K562 (cell line): ENCODE data around the gene MERTK. TPM values are rescaled to one million over a fixed set of nuclear protein-coding genes. Genes with fewer than 3 reads are reported as not detected.
A peak's percentile ranks its signal among the peaks of the same experiment; 100 is the strongest.

Experiments used
- CEBPB ChIP-seq: fragments of 450-650 bp; IDR thresholded peaks from 2 replicates; pipeline ENCODE4 v1.6.1; 2016; ENCODE audit warnings: missing genetic modification characterization, missing compliant biosample characterization
- CEBPG ChIP-seq, 3 experiments: fragments of 200-800 bp in 1 of 3; sonication (Bioruptor generic) in 1 of 3; sonication (generic) in 1 of 3; formaldehyde crosslinking in 1 of 3; IDR thresholded peaks in 2 of 3; conservative IDR thresholded peaks in 1 of 3; 2 replicates each; pipeline versions ENCODE4 v1.6.1 to v1.8.0; 2016 to 2022; ENCODE audit warnings: missing compliant biosample characterization in 2 of 3, missing genetic modification characterization in 2 of 3, mild to moderate bottlenecking in 1 of 3, missing genetic modification reagents in 1 of 3
- CHD1 ChIP-seq: fragments of 200-600 bp; sonication (generic); IDR thresholded peaks from one replicate; pipeline ENCODE4 v1.6.1; 2012; ENCODE audit warnings: mild to moderate bottlenecking, moderate library complexity, low read length, inconsistent platforms
- ETV1 ChIP-seq: fragments of 450-650 bp; conservative IDR thresholded peaks from 2 replicates; pipeline ENCODE4 v1.6.1; 2016; ENCODE audit warnings: missing genetic modification characterization, control low read depth, low read depth, missing compliant biosample characterization
- FOXM1 ChIP-seq, 2 experiments: fragments of 450-650 bp in 1 of 2; sonication (generic) in 1 of 2; formaldehyde crosslinking in 1 of 2; IDR thresholded peaks; 2 replicates each; pipeline versions ENCODE4 v1.6.1 to v1.9.0; 2017 to 2022; ENCODE audit warnings: low read depth in 2 of 2, mild to moderate bottlenecking in 2 of 2, missing genetic modification reagents in 1 of 2, moderate library complexity in 1 of 2
- HDAC2 ChIP-seq: fragments of 450-650 bp; IDR thresholded peaks from 2 replicates; pipeline ENCODE4 v1.6.1; 2016; ENCODE audit warnings: mild to moderate bottlenecking
- HDAC3 ChIP-seq: fragments of 450-650 bp; IDR thresholded peaks from 2 replicates; pipeline ENCODE4 v1.6.1; 2018; ENCODE audit warnings: borderline replicate concordance, mild to moderate bottlenecking, moderate library complexity; ENCODE audit not compliant: partially characterized antibody
- L3MBTL2 ChIP-seq: fragments of 450-650 bp; IDR thresholded peaks from 2 replicates; pipeline ENCODE4 v1.6.1; 2016; ENCODE audit warnings: mild to moderate bottlenecking, moderate library complexity
- MXI1 ChIP-seq: IDR thresholded peaks from 2 replicates; pipeline ENCODE4 v1.6.1; 2011; ENCODE audit warnings: low read depth, mild to moderate bottlenecking, improper control_type of control experiment, low read length
- NR2F6 ChIP-seq: fragments of 450-650 bp; formaldehyde crosslinking; IDR thresholded peaks from 2 replicates; pipeline ENCODE4 v1.4.0; 2020; ENCODE audit warnings: mild to moderate bottlenecking
- PML ChIP-seq: IDR thresholded peaks from 2 replicates; pipeline ENCODE4 v1.6.1; 2012; ENCODE audit warnings: low read length, inconsistent platforms
- RAD51 ChIP-seq: fragments of 450-650 bp; IDR thresholded peaks from 2 replicates; pipeline ENCODE4 v1.7.1; 2016; ENCODE audit warnings: low read depth, mild to moderate bottlenecking, borderline replicate concordance
- RNF219 ChIP-seq: fragments of 250-450 bp; sonication (Bioruptor Pico); IDR thresholded peaks from 2 replicates; pipeline ENCODE4 v1.5.0; 2022; ENCODE audit warnings: mild to moderate bottlenecking
- STAG1 ChIP-seq: sonication (generic); formaldehyde crosslinking; IDR thresholded peaks from 2 replicates; pipeline ENCODE4 v1.5.0; 2020; ENCODE audit warnings: missing genetic modification reagents, borderline replicate concordance
- TBL1XR1 ChIP-seq, 2 experiments: IDR thresholded peaks; 2 replicates each; pipeline ENCODE4 v1.6.1; 2012; ENCODE audit warnings: improper control_type of control experiment in 2 of 2, low read length in 2 of 2, mild to moderate bottlenecking in 1 of 2
- THAP7 ChIP-seq: fragments of 250-450 bp; sonication (Bioruptor Pico); IDR thresholded peaks from 2 replicates; pipeline ENCODE4 v1.5.0; 2021
- USF1 ChIP-seq: sonication (generic); formaldehyde crosslinking; IDR thresholded peaks from 2 replicates; pipeline ENCODE4 v1.9.0; 2022; ENCODE audit warnings: mild to moderate bottlenecking, missing genetic modification reagents
- ZFP36 ChIP-seq: fragments of 150-350 bp; IDR thresholded peaks from 2 replicates; pipeline ENCODE4 v1.6.1; 2018; ENCODE audit warnings: low read length, low read depth; ENCODE audit not compliant: partially characterized antibody
- ZMIZ1 ChIP-seq, 2 experiments: fragments of 150-350 bp in 1 of 2; IDR thresholded peaks; 2 replicates each; pipeline ENCODE4 v1.6.1; 2012 to 2016; ENCODE audit warnings: low read depth in 2 of 2, low read length in 2 of 2, mild to moderate bottlenecking in 1 of 2, moderate library complexity in 1 of 2
- ZNF197 ChIP-seq: fragments of 200-800 bp; sonication (Bioruptor generic); IDR thresholded peaks from 2 replicates; pipeline ENCODE4 v1.6.1; 2016; ENCODE audit warnings: low read depth, missing genetic modification characterization, missing compliant biosample characterization
- polyA plus RNA-seq, 8 experiments: library from polyadenylated mRNA; depleted of rRNA in 4 of 8; stranded (reverse) in 5 of 8; unstranded in 3 of 8; fragments of >200 nt; fragmentation: Nextera tagmentation in 2 of 8; fragmentation: Illumina TruSeq in 1 of 8; extraction: Ambion mirVana in 2 of 8; extraction: Trizol in 1 of 8; gene quantifications; 2 replicates each; pipeline versions ENCODE4 v1.2.1 to v1.2.3, GENCODE V29; 2011 to 2014; ENCODE audit warnings: inconsistent platforms in 1 of 8, missing spikeins in 1 of 8
- total RNA-seq, 7 experiments: library from RNA; depleted of rRNA in 6 of 7; stranded (reverse); fragments of >200 nt in 6 of 7; fragmentation: Illumina TruSeq in 2 of 7; extraction: Trizol in 2 of 7; gene quantifications; 2 replicates each; pipeline versions ENCODE4 v1.2.1 to v1.2.3, GENCODE V29; 2011 to 2021; ENCODE audit warnings: low replicate concordance in 1 of 7

The MERTK gene
- total and polyA plus RNA-seq, 9 of the 15 experiments (the other 6 are each of a cell fraction or from before 2014, with no cell fraction given) = 0.23 to 1.6 (median 0.74) TPM

GRCh38 chr2:111918383-111918806 lies 20.0 kb downstream of the MERTK start (continued):
- TF ChIP-seq ZNF197 (CRISPR knock-in tag) (no peak), HDAC3 (peak; percentile 70), RAD51 (no peak), ZMIZ1 (IDR thresholded peaks at IDR 0.05; ENCODE audit: low read depth in 2 of 2, low read length in 2 of 2) (peak; percentile 76 to 83; a peak in 3 of 4 replicates), THAP7 (CRISPR knock-in tag) (no peak), ZFP36 (no peak), FOXM1 (IDR thresholded peaks at IDR 0.05; ENCODE audit: low read depth) (peak; percentile 53; the same call in 1 of the 2 replicates), FOXM1 (CRISPR knock-in tag; IDR thresholded peaks at IDR 0.05; ENCODE audit: low read depth) (no peak), NR2F6 (CRISPR knock-in tag) (no peak), TBL1XR1 (IDR thresholded peaks at IDR 0.05; ENCODE audit: low read length in 2 of 2) (0 out of 4 replicates have a peak, but pooled peaks of 1 of the 2 experiments have one; percentile 59), CEBPB (tag) (peak; percentile 58), HDAC2 (peak; percentile 57; the same call in 1 of the 2 replicates), USF1 (CRISPR knock-in tag) (no peak), RNF219 (CRISPR knock-in tag) (no peak), ETV1 (no peak), PML (peak; percentile 42; the same call in 1 of the 2 replicates), CEBPG (CRISPR knock-in tag; IDR thresholded peaks at IDR 0.05) (0 out of 2 replicates have a peak, but pooled peaks have one; percentile 19), CEBPG (tag; conservative IDR thresholded peaks at IDR 0.05 in 1 of 2, IDR thresholded peaks at IDR 0.05 in 1 of 2) (no peak), L3MBTL2 (0 out of 2 replicates have a peak, but pooled peaks have one; percentile 8), CHD1 (no peak), MXI1 (no peak), STAG1 (CRISPR knock-in tag) (no peak)
